HEK293T (cell line): ENCODE results near the gene CMTM1.

Experiments
- ARNT ChIP-seq: fragments of 450-650 bp; IDR thresholded peaks from 2 replicates; pipeline ENCODE4 v1.6.1; 2017; ENCODE audit warnings: mild to moderate bottlenecking
- BHLHE40 ChIP-seq: fragments of 450-650 bp; IDR thresholded peaks from 2 replicates; pipeline ENCODE4 v1.6.1; 2016; ENCODE audit warnings: mild to moderate bottlenecking, moderate library complexity, borderline replicate concordance
- CTBP1 ChIP-seq: fragments of 450-650 bp; IDR thresholded peaks from 2 replicates; pipeline ENCODE4 v1.6.1; 2016; ENCODE audit warnings: borderline replicate concordance
- FOXA1 ChIP-seq: fragments of 450-650 bp; IDR thresholded peaks from 2 replicates; pipeline ENCODE4 v1.6.1; 2016; ENCODE audit warnings: mild to moderate bottlenecking
- FOXK2 ChIP-seq: fragments of 450-650 bp; IDR thresholded peaks from 2 replicates; pipeline ENCODE4 v1.6.1; 2016; ENCODE audit warnings: mild to moderate bottlenecking
- FOXM1 ChIP-seq: fragments of 450-650 bp; IDR thresholded peaks from 2 replicates; pipeline ENCODE4 v1.6.1; 2017; ENCODE audit warnings: mild to moderate bottlenecking, borderline replicate concordance
- HDGF ChIP-seq: fragments of 450-650 bp; IDR thresholded peaks from 2 replicates; pipeline ENCODE4 v1.6.1; 2017; ENCODE audit warnings: antibody characterized with exemption, borderline replicate concordance
- NFRKB ChIP-seq: fragments of 450-650 bp; IDR thresholded peaks from 2 replicates; pipeline ENCODE4 v1.6.1; 2016; ENCODE audit warnings: mild to moderate bottlenecking, moderate library complexity
- SP1 ChIP-seq: fragments of 450-650 bp; IDR thresholded peaks from 2 replicates; pipeline ENCODE4 v1.6.1; 2017
- SUZ12 ChIP-seq: fragments of 450-650 bp; IDR thresholded peaks from 2 replicates; pipeline ENCODE4 v1.6.1; 2016; ENCODE audit warnings: mild to moderate bottlenecking
- TARDBP ChIP-seq: fragments of 450-650 bp; IDR thresholded peaks from 2 replicates; pipeline ENCODE4 v1.6.1; 2016
- ZNF384 ChIP-seq: fragments of 450-650 bp; IDR thresholded peaks from 2 replicates; pipeline ENCODE4 v1.6.1; 2016

DNA sequence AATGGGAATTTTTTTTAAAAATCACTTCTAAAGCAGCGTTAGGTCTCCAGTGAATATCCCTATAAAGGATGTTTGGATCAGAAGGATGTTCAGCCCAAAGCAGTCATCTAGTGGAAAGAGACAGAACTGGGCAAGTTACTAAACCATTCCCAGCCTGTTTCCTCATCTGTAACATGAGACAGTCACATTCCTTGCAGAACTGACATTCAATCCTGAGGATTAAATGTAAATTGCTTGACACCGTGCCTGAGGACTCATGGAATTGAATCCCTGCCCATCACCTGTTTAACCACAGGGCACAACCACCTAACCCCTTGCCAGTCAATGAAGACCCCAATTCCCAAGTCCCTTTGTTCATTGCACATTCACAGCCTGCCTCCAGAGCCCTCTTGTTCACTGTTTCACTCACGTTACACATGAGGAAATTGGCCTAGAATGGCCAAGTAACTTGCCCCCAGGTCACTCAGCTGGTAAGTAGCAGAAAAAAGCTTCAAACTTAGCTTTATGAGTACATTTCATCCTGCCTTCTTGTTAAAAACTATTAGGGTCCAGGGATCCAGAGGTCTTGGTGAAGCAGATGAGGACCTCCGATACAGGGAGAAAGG, 14.5 kb downstream of the CMTM1 start:
- TF ChIP-seq SUZ12 (no peak), HDGF (no peak), FOXM1 (no peak), ARNT (no peak), SP1 (no peak), TARDBP (no peak), CTBP1 (no peak), FOXA1 (no peak), NFRKB (no peak), BHLHE40 (no peak), ZNF384 (no peak), FOXK2 (no peak)
